ENCODE data around the gene PLSCR2. TPM values are rescaled to one million over a fixed set of nuclear protein-coding genes. Genes with fewer than 3 reads are reported as not detected.
"Not testable (repeated sequence)": the region's sequence is repeated elsewhere in the genome, so short reads cannot be mapped to it uniquely, and the experiment has no call there.

PLSCR2 gene
- polyA plus RNA-seq (ENCODE audit: insufficient read length in 3 of 3): 1 to 10 TPM; 1.2 to 1.7 (median 1.6) TPM
- long read RNA-seq, donor 1: 0 reads
- long read RNA-seq, donor 2: 0 reads
- long read RNA-seq, donor 3: 0 reads
- long read RNA-seq, donor 4: 0 reads
- long read RNA-seq, donor 5: 0 reads
- long read RNA-seq, donor 6: 0 reads
- long read RNA-seq, donor 7: 0 reads
- long read RNA-seq, donor 8: 0 reads
- long read RNA-seq, donor 9: 0 reads
- long read RNA-seq, donor 10: 0 reads
- long read RNA-seq, donor 11: 0 reads
- long read RNA-seq, donor 12: 0 reads
- long read RNA-seq, donor 13: 0 reads
- long read RNA-seq, donor 14: 0 reads
- long read RNA-seq, donor 15: 0 reads
- long read RNA-seq, donor 16: 0 reads

DNA sequence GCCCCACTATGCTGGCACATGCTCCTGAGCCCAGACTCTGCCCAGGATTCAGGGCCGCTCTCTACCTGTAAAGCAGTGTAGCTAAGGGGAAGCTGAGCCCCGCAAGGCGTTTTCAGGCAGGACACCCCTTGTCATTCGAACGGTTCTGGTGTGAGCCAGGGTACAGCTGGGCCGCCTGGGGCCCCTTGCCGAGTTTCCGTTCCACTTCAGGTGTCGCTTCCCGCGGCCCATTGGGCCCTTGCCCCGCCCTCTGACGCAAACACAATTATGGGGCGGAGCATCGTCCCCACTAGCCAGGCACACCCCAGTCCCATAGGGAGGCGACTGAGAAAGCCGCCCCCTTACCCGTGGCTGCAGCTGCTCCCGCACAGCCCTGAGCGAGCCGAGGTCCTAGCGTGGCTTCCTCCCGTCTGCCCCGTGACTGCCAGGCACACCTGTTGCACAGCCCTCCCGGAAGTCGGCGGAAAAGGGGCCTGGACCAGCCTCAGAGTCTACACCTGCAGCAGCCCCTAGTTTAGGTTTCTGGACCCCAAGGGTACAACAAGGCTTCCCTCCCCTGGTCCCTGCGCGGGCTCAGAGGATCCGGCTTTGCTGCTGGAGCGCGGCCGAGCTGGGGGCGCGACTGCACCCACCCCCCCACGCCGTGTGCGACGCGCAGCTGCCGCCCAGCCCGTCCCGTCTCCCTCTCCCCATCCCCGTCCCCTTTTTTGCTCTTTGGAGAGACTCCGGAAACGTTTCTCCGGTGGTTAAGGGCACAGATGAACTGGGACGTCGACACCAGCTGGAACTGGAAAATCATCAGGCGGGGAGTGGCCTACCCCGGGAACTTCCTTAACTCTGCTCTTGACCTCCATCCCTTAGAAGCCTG is at the start of gene PLSCR2:
TSS of gene PLSCR2 (minus strand) at position 412 of the 868 bp plus-strand sequence. CDS start 9,657 bp downstream, outside the sequence.
- peak in 9 of 11 donors; percentile 45 to 72 (median 57) for DNase-seq (ENCODE audit: extremely low read depth in 1 of 11, low read depth in 9 of 11, low spot score in 4 of 11)

GRCh38 chr3:146517684-146518435 is 48.5 kb upstream of the PLSCR2 start:
- no peak for DNase-seq (ENCODE audit: extremely low read depth in 1 of 11, low read depth in 9 of 11, low spot score in 4 of 11)

DNA sequence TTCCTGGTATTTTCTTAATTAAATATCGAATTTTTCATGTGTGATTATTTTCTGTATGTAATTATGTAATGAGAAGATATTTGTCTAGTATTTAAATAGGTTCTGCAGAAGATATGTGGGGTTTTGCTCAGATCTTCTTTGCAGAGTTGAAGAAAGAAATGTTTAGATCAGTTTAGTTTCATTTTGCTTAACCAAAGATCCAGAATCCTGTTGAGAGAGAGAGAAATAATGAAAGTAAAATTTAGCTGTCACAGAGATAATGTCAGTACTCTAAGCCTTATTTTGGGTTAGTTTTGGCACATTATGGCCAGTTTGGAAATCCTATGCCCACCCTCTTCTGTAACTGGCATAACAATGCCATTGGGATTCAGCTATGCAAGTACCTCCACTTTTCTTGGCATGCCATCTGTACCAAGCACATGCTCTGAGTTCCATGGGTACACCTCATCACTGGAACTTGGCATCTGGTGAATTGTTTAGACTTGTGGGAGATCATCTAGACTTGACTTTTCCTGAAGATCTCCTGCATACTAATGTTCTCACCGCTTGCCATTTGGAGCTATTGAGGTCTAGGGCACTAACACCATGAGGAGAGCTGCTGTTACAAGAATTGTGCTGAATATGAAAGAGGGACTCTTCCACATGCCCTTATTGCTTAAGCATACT is 44.2 kb upstream of the PLSCR2 start:
- DNase-seq (ENCODE audit: extremely low read depth in 1 of 11, low read depth in 9 of 11, low spot score in 4 of 11): no peak

GRCh38 chr3:146511402-146512134 is 42.2 kb upstream of the PLSCR2 start:
- peak in 5 of 11 donors; percentile 16 to 46 (median 33) for DNase-seq (ENCODE audit: extremely low read depth in 1 of 11, low read depth in 9 of 11, low spot score in 4 of 11)

GRCh38 chr3:146507331-146508120 is 38.2 kb upstream of the PLSCR2 start:
- DNase-seq (ENCODE audit: extremely low read depth in 1 of 11, low read depth in 9 of 11, low spot score in 4 of 11): no peak

DNA sequence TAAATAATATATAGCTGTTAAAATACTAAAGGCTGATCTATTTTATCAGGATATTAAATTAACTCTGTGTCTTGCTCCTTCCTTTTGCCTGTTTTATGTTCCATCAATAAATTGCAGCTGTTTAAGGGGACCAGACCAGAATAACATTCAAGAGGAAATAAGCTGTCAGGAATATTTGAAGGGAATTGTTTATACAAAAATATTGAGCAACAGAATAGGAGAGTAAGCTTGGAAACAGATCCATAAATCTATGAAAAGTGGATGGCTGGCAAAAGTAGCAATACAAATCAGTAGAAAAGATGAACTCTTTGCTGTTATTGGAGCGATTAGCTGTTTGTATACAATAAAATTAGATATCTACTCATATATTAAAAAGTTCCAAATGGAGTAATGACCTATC is 36.2 kb upstream of the PLSCR2 start:
- DNase-seq (ENCODE audit: extremely low read depth in 1 of 11, low read depth in 9 of 11, low spot score in 4 of 11): peak in 1 of 11 donors; percentile 31

DNA sequence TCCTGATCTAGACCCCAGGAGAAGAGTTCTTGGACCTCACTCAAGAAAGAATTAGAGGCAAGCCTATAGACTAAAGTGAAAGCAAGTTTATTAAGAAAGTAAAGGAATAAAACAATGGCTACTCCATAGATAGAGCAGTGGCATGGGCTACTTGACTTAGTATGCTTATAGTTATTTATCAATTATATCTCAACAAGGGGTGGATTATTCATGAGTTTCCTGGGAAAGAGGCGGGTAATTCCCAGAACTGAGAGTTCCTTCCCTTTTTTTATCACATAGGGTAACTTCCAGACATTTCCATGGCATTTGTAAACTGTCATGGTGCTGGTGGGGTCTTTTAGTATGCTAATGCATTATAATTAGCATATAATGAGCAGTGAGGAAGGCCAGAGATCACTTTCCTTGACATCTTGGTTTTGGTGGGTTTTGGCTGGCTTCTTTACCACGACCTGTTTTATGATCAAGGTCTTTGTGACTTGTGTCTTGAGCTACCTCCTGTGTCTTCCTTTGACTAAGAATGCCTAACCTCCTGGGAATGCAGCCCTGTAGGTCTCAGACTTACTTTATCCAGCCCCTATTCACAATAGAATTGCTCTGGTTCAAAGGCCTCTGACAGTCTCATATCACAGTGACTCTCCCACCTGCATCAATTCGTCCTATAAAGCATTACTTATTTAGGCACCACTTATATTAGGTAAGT is 35.3 kb upstream of the PLSCR2 start:
- DNase-seq (ENCODE audit: extremely low read depth in 1 of 11, low read depth in 9 of 11, low spot score in 4 of 11): no peak

DNA sequence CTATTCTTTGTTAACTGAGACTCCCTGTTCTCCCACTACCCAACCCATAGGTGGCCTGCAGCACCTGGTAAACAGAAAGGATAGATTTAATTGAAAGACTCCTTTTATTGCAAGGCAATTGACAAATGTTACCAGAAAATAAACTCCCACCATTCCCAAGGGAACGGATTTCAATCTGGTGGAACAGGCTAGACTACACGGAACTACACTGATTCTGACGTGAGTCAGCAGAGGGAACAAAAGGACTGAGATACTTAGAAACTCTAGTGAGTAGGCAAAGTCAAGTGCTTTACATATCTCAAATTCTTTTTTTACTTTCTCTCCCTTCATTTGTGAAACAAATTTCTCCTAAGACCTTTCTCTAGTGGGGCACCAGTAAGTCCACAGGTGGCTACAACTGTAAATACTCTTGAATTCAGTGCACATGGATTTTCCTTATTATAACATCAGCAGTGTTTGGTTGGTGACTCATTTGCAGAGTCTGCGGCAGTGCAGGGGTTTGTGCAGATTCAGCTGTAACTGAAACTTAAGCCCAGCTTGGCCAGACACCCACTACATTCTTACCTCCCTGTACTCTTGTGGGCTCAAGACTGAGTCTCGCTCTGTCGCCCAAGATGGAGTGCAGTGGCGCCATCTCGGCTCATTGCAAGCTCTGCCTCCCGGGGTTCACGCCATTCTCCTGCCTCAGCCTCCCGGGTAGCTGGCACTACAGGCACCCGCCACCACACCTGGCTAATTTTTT is 34.3 kb upstream of the PLSCR2 start:
- no peak for DNase-seq (ENCODE audit: extremely low read depth in 1 of 11, low read depth in 9 of 11, low spot score in 4 of 11)

GRCh38 chr3:146502887-146503460 is 33.6 kb upstream of the PLSCR2 start:
- no peak for DNase-seq (ENCODE audit: extremely low read depth in 1 of 11, low read depth in 9 of 11, low spot score in 4 of 11)

GRCh38 chr3:146501752-146502151 is 32.4 kb upstream of the PLSCR2 start:
- DNase-seq (ENCODE audit: extremely low read depth in 1 of 11, low read depth in 9 of 11, low spot score in 4 of 11): no peak

DNA sequence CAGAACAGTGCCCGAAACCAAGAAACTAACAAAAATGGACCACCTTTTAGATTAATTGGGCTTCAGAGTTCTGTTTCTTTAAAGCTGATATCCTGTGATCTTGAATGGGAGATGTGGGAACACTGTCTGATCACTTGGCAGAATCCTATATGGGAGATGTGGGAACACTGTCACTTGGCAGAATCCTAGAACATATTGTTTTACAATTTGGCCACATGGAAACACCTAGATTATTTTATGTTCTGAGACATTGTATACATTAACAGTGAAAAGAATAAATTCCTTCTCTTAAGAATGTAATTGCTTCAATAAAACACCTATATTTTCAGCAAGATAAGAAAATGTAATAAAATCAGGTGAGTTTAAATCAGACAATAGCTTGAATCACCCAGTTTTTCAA is 30.3 kb upstream of the PLSCR2 start:
- no peak for DNase-seq (ENCODE audit: extremely low read depth in 1 of 11, low read depth in 9 of 11, low spot score in 4 of 11)

DNA sequence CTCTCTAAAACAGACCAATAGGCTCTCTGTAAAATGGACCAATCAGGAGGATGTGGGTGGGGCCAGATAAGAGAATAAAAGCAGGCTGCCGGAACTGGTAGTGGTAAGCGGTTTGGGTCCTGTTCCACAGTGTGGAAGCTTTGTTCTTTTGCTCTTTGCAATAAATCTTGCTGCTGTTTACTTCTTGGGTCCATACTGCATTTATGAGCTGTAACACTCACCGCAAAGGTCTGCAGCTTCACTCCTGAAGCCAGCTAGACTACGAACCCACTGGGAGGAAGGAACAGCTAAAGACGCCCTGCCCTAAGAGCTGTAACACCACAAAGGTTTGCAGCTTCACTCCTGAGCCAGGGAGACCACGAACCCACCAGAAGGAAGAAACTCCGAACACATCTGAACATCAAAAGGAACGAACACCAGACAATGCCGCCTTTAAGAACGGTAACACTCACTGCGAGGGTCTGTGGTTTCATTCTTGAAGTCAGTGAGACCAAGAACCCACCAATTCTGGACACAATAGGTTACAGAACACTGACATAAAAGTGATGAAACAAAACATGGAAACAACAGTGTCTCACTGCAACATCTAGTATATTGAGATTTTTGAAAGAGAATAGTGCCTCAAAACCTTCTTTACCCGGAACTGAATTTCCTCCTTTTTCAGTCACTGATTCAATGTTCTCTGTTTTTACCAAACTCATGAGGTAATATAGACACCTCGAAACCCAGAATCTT is 28.8 kb upstream of the PLSCR2 start:
- DNase-seq (ENCODE audit: extremely low read depth in 1 of 11, low read depth in 9 of 11, low spot score in 4 of 11): no peak

GRCh38 chr3:146497145-146497843 is 27.9 kb upstream of the PLSCR2 start:
- DNase-seq (ENCODE audit: extremely low read depth in 1 of 11, low read depth in 9 of 11, low spot score in 4 of 11): not testable (repeated sequence)

- DNase-seq (ENCODE audit: extremely low read depth in 1 of 11, low read depth in 9 of 11, low spot score in 4 of 11): no peak
Measured at GRCh38 chr3:146496726-146497125, 27.4 kb upstream of the PLSCR2 start.

DNA sequence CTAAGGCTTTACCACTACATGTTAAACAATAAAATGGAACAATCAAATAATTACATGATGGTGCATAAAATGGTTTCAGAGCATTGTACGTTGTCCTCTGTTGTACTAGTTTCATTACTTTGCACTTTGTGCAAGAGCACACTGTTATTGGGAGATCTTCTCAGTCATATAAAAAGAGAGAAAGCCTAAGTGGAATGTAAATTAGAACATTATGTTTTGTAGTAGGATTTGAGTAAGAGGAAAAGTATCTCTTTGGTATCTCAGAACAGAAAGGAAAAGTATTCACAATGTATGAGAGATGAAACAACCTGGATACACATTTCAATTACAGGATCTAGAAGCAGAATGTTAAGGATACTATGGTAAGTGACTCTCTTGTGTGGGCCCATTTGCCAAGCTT is 26.9 kb upstream of the PLSCR2 start:
- DNase-seq (ENCODE audit: extremely low read depth in 1 of 11, low read depth in 9 of 11, low spot score in 4 of 11): no peak
